BE2C (cell line): ENCODE measurements around the gene VAV3.

Source experiments
- DNase-seq: peaks from one replicate; pipeline ENCODE4 v3.0.0-alpha.2; 2020
- H3K27me3 ChIP-seq: fragments of 250-450 bp; sonication (Bioruptor Pico); 2 replicates; pipeline ENCODE4 v1.5.1; 2020; ENCODE audit warnings: mild to moderate bottlenecking
- H3K36me3 ChIP-seq: fragments of 250-450 bp; sonication (Bioruptor Pico); 2 replicates; pipeline ENCODE4 v1.5.1; 2020; ENCODE audit warnings: mild to moderate bottlenecking
- H3K4me1 ChIP-seq: fragments of 250-450 bp; sonication (Bioruptor Pico); 2 replicates; pipeline ENCODE4 v1.5.1; 2020
- H3K4me3 ChIP-seq: 2 replicates; pipeline ENCODE4 v1.5.1; 2011; ENCODE audit warnings: low read depth, low read length
- H3K9me3 ChIP-seq: fragments of 250-450 bp; sonication (Bioruptor Pico); 2 replicates; pipeline ENCODE4 v1.5.1; 2020
- TF ChIP-seq, protein P1 (sequence below): IDR thresholded peaks from 2 replicates; pipeline ENCODE4 v1.5.1; 2012; ENCODE audit warnings: mild to moderate bottlenecking, low read depth, low read length

Gene VAV3

GRCh38 chr1:107821340-107821739 is 143.6 kb downstream of the VAV3 start:
- TF ChIP-seq, protein P1, sequence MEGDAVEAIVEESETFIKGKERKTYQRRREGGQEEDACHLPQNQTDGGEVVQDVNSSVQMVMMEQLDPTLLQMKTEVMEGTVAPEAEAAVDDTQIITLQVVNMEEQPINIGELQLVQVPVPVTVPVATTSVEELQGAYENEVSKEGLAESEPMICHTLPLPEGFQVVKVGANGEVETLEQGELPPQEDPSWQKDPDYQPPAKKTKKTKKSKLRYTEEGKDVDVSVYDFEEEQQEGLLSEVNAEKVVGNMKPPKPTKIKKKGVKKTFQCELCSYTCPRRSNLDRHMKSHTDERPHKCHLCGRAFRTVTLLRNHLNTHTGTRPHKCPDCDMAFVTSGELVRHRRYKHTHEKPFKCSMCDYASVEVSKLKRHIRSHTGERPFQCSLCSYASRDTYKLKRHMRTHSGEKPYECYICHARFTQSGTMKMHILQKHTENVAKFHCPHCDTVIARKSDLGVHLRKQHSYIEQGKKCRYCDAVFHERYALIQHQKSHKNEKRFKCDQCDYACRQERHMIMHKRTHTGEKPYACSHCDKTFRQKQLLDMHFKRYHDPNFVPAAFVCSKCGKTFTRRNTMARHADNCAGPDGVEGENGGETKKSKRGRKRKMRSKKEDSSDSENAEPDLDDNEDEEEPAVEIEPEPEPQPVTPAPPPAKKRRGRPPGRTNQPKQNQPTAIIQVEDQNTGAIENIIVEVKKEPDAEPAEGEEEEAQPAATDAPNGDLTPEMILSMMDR: no peak
- peaks cover 18% of the 10 kb centered on the region for H3K27me3 ChIP-seq
- no peak overlapping the region for H3K4me3 ChIP-seq
- H3K4me1 ChIP-seq: no peaks in the 10 kb centered on the region
- no peaks in the 10 kb centered on the region for H3K9me3 ChIP-seq
- H3K36me3 ChIP-seq: no peaks in the 10 kb centered on the region
- no peak for DNase-seq

GRCh38 chr1:107820801-107821200 is 144.2 kb downstream of the VAV3 start:
- TF ChIP-seq, protein P1: no peak
- no peak for DNase-seq
- Histone ChIP-seq H3K36me3 (no peaks in the 10 kb centered on the region), H3K4me3 (no peak overlapping the region), H3K4me1 (no peaks in the 10 kb centered on the region), H3K27me3 (peaks cover 16% of the 10 kb centered on the region), H3K9me3 (no peaks in the 10 kb centered on the region)

- no peaks in the 10 kb centered on the region for H3K36me3 ChIP-seq
- no peak for DNase-seq
- no peaks in the 10 kb centered on the region for H3K4me1 ChIP-seq
- H3K9me3 ChIP-seq: no peaks in the 10 kb centered on the region
- H3K4me3 ChIP-seq: no peak overlapping the region
- TF ChIP-seq, protein P1: no peak
- H3K27me3 ChIP-seq: peaks cover 21% of the 10 kb centered on the region
Observed at GRCh38 chr1:107817935-107818334, 147.0 kb downstream of the VAV3 start.

DNA sequence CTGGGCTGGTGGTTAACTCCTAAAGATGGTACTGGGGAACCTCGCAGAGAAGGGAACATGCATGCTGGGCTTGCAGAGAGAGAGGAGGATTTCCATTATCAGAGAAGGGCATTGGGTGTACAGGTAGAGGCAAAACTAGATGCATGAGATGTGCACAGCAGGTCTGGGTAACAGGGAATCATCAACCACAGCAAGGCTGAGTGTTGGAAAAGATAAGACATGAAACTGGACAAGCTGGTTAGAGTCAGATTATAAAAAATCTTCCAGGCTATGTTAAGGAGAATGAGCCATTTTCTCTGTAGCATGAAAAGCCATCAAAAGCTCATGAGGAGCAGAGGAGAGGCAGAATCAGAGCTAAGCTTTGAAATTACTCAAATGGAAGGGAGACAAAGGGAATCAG is 147.8 kb downstream of the VAV3 start:
- Histone ChIP-seq H3K27me3 (peaks cover 18% of the 10 kb centered on the region), H3K4me3 (no peak overlapping the region), H3K36me3 (no peaks in the 10 kb centered on the region), H3K4me1 (no peaks in the 10 kb centered on the region), H3K9me3 (no peaks in the 10 kb centered on the region)
- no peak for DNase-seq
- TF ChIP-seq, protein P1: no peak

DNA sequence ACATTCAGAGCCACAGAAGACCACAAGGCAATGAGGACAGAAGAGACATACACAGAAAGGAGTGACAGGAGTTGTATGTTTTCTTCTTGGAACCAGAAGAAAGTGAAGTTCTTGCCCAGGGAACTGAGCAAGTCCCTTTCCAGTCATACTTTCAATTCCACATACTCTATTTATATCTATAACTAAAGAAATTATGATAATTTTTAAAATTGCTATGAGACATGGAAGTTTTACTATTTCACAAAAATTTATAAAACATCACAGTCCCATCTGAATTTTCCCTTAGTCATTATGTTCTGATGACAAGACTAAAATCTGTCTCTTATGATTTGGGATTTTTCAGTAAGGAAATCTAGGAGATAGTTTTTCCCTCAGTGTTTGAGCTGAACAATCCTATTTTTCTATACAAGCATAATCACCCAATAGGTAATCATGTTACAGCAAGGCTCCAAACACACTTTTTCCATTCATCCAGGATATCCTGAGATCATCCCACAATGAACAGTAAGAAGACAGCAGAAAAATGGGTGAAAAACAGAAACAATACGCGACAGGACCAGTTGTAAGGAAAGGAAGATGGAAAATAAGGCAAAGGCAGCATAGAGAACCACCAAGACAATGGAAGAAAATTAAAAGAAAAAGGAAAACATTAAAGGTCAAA is 154.6 kb downstream of the VAV3 start:
- Histone ChIP-seq H3K4me1 (no peaks in the 10 kb centered on the region), H3K27me3 (peaks cover 45% of the 10 kb centered on the region), H3K9me3 (no peaks in the 10 kb centered on the region), H3K4me3 (no peak overlapping the region), H3K36me3 (no peaks in the 10 kb centered on the region)
- no peak for DNase-seq
- TF ChIP-seq, protein P1: no peak

GRCh38 chr1:107807855-107808254 is 157.1 kb downstream of the VAV3 start:
- TF ChIP-seq, protein P1: no peak
- Histone ChIP-seq H3K4me3 (no peak overlapping the region), H3K9me3 (no peaks in the 10 kb centered on the region), H3K4me1 (no peaks in the 10 kb centered on the region), H3K27me3 (peaks cover 46% of the 10 kb centered on the region), H3K36me3 (no peaks in the 10 kb centered on the region)
- no peak for DNase-seq
